ENCODE data around the gene MATN3.

The MATN3 gene

GRCh38 chr2:20049637-20050036, 37.2 kb upstream of the MATN3 start (continued):
- TF ChIP-seq CSDC2 (CRISPR knock-in tag; IDR thresholded peaks at IDR 0.05) (no peak), ESRRG (CRISPR knock-in tag; IDR thresholded peaks at IDR 0.05) (no peak)

DNA sequence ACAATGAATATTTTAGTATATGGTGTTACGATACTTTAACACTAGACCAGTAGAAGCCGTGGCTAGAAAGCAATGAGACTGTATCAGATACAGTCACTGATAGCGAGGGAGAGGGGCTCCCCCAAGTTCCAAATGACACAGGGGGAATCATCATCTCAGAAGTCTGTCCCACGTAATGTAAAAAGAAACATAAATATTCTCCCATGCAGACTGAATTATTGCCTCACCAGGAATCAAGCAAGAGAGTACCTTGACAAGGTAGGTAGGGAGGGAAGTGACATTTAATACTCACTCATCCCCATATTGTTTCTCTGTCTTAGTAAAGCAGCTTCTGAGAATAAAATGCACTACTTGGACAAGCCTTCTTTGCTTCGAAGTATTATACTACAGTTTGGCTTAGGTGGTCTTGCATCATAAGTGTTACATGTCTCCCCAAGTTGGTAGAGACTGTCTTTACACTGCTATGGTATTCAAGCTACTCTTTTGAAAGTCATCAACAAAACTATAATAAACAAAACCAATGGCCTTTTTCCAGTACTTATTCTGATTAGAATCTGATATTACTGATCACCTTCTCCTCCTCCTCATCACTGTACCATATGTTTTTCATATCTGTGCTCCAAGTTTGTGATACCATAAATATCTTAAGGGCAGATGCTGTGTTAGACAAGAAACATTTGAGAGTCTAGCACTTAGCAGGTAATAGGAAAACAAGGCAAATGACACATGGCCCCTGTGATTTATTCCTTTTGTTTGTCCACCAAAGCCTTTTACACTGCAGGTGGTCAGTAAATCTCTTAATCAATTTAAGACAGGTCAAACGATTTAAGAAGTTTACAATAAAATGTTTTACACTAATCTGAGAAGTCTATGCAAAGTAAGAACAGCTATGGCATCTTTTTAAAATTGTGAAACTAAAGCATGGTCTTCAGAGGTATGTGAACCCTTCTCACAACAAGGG, 36.3 kb upstream of the MATN3 start:
- no peak for ATAC-seq
- no peak for TF ChIP-seq PPARA (CRISPR knock-in tag; IDR thresholded peaks at IDR 0.05; ENCODE audit: borderline replicate concordance)
- TF ChIP-seq ZNF8 (CRISPR knock-in tag; IDR thresholded peaks at IDR 0.05) = no peak
- TF ChIP-seq, protein P1, sequence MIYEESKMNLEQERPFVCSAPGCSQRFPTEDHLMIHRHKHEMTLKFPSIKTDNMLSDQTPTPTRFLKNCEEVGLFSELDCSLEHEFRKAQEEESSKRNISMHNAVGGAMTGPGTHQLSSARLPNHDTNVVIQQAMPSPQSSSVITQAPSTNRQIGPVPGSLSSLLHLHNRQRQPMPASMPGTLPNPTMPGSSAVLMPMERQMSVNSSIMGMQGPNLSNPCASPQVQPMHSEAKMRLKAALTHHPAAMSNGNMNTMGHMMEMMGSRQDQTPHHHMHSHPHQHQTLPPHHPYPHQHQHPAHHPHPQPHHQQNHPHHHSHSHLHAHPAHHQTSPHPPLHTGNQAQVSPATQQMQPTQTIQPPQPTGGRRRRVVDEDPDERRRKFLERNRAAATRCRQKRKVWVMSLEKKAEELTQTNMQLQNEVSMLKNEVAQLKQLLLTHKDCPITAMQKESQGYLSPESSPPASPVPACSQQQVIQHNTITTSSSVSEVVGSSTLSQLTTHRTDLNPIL (CRISPR knock-in tag; IDR thresholded peaks at IDR 0.05; ENCODE audit: low read depth) = no peak
- no peak for TF ChIP-seq ZNF70 (CRISPR knock-in tag; IDR thresholded peaks at IDR 0.05)
- no peak for TF ChIP-seq CSRNP3 (CRISPR knock-in tag; IDR thresholded peaks at IDR 0.05)
- TF ChIP-seq POU6F1 (CRISPR knock-in tag; IDR thresholded peaks at IDR 0.05; ENCODE audit: borderline replicate concordance, low read depth) = no peak
- TF ChIP-seq TCF4 (CRISPR knock-in tag; IDR thresholded peaks at IDR 0.05; ENCODE audit: borderline replicate concordance) = no peak
- TF ChIP-seq SNAI2 (CRISPR knock-in tag; IDR thresholded peaks at IDR 0.05) = no peak
- no peak for TF ChIP-seq RARB (CRISPR knock-in tag; IDR thresholded peaks at IDR 0.05)
- TF ChIP-seq GLIS3 (CRISPR knock-in tag; IDR thresholded peaks at IDR 0.05) = no peak
- TF ChIP-seq OSR1 (CRISPR knock-in tag; IDR thresholded peaks at IDR 0.05) = no peak
- TF ChIP-seq ZNF565 (CRISPR knock-in tag; conservative IDR thresholded peaks at IDR 0.05; ENCODE audit: low read depth) = no peak
- no peak for TF ChIP-seq ISL1 (CRISPR knock-in tag; IDR thresholded peaks at IDR 0.05)
- no peak for TF ChIP-seq ZFP30 (CRISPR knock-in tag; IDR thresholded peaks at IDR 0.05)

DNA sequence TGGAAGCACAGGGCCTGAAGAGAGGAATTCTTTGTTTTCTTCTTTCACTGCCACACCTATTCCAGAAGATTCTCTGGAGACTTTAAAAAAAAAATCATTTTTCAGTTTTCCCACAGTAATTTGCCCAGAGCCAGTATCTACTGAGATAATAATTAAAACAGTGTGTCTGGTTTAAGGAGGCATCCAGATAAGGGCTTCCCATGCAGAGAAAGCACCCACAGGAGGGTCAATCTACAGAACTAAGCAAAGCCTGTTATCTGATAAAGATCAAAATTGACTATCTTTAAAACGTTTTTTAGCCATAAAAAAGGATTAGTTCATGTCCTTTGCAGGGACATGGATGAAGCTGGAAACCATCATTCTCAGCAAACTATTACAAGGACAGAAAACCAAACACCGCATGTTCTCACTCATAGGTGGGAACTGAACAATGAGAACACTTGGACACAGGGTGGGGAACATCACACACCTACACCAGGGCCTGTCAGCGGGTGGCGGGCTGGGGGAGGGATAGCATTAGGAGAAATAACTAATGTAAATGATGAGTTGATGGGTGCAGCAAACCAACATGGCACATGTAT, 33.3 kb upstream of the MATN3 start:
- peak; percentile 18; the same call in 1 of the 3 replicates for ATAC-seq
- TF ChIP-seq, protein P2, sequence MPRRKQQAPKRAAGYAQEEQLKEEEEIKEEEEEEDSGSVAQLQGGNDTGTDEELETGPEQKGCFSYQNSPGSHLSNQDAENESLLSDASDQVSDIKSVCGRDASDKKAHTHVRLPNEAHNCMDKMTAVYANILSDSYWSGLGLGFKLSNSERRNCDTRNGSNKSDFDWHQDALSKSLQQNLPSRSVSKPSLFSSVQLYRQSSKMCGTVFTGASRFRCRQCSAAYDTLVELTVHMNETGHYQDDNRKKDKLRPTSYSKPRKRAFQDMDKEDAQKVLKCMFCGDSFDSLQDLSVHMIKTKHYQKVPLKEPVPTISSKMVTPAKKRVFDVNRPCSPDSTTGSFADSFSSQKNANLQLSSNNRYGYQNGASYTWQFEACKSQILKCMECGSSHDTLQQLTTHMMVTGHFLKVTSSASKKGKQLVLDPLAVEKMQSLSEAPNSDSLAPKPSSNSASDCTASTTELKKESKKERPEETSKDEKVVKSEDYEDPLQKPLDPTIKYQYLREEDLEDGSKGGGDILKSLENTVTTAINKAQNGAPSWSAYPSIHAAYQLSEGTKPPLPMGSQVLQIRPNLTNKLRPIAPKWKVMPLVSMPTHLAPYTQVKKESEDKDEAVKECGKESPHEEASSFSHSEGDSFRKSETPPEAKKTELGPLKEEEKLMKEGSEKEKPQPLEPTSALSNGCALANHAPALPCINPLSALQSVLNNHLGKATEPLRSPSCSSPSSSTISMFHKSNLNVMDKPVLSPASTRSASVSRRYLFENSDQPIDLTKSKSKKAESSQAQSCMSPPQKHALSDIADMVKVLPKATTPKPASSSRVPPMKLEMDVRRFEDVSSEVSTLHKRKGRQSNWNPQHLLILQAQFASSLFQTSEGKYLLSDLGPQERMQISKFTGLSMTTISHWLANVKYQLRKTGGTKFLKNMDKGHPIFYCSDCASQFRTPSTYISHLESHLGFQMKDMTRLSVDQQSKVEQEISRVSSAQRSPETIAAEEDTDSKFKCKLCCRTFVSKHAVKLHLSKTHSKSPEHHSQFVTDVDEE (CRISPR knock-in tag; IDR thresholded peaks at IDR 0.05) = peak; percentile 90
- 0 out of 2 replicates have a peak, but pooled peaks have one; percentile 13 for TF ChIP-seq ESRRG (CRISPR knock-in tag; IDR thresholded peaks at IDR 0.05)
- TF ChIP-seq ZNF8 (CRISPR knock-in tag; IDR thresholded peaks at IDR 0.05) = 0 out of 2 replicates have a peak, but pooled peaks have one; percentile 26
- peak; percentile 99 for TF ChIP-seq TCF4 (CRISPR knock-in tag; IDR thresholded peaks at IDR 0.05; ENCODE audit: borderline replicate concordance)
- TF ChIP-seq, protein P1 (CRISPR knock-in tag; IDR thresholded peaks at IDR 0.05; ENCODE audit: low read depth) = peak; percentile 66; the same call in 1 of the 2 replicates
- TF ChIP-seq CSRNP3 (CRISPR knock-in tag; IDR thresholded peaks at IDR 0.05) = peak; percentile 92
- TF ChIP-seq ISL1 (CRISPR knock-in tag; IDR thresholded peaks at IDR 0.05) = peak; percentile 80
- TF ChIP-seq SNAI2 (CRISPR knock-in tag; IDR thresholded peaks at IDR 0.05) = peak; percentile 33; the same call in 1 of the 2 replicates

All from SK-N-SH treated with all-trans-retinoic acid at 6 μM for 48 hours (cell line).